HepG2 (cell line): Measurements from ENCODE around the gene ZNF557. TPM values are rescaled to one million over a fixed set of nuclear protein-coding genes. Genes with fewer than 3 reads are reported as not detected.

ENCODE experiments used
- ATAC-seq: fragments of 200-7000 bp; cut with Tn5 transposase; 3 replicates; pipeline ENCODE4 v1.9.1; 2020; ENCODE audit warnings: mild to moderate bottlenecking, moderate library complexity
- BruUV-seq: library from RNA; stranded (reverse); fragments of 400-500 nt; replicated peaks from 2 replicates; lab custom pipeline; 2021; lab: Mats Ljungman, UMichigan
- CTCF ChIA-PET: fragments of 300-600 bp; formaldehyde crosslinking; extraction: SDS; loops from one replicate; lab custom pipeline; 2021; ENCODE audit warnings: low total read pairs, inconsistent platforms, low intra/inter-chr PET ratio; lab: Yijun Ruan, JAX
- POLR2A ChIA-PET: fragments of 350-600 bp; sonication (Branson Sonifier 250); formaldehyde crosslinking; loops from one replicate; lab custom pipeline; 2020; ENCODE audit warnings: antibody characterized with exemption, inconsistent platforms; lab: Yijun Ruan, JAX
- DNase-seq: peaks from one replicate; pipeline ENCODE4 v3.0.0-alpha.2; 2015; ENCODE audit warnings: low spot score
- FAIRE-seq: peaks from 3 replicates; lab custom pipeline; 2011; peaks lifted over from hg19 to GRCh38; lab: Jason Lieb, UNC
- H2AFZ ChIP-seq: one replicate; pipeline ENCODE4 v1.6.1; 2011; ENCODE audit warnings: low read length, inconsistent platforms
- H3K27ac ChIP-seq: fragments of 300-600 bp; 3 replicates; pipeline ENCODE4 v1.8.0; 2011; ENCODE audit warnings: mixed run types, mild to moderate bottlenecking, mixed read lengths, low read length, inconsistent platforms; ENCODE audit not compliant: insufficient read depth; ENCODE audit errors: extremely low read length
- H3K27me3 ChIP-seq, 2 experiments: fragments of 200-600 bp in 1 of 2; 2 replicates in 1 of 2; 3 replicates in 1 of 2; pipeline versions ENCODE4 v1.6.0 to v1.8.0; 2011; ENCODE audit warnings: low read length in 2 of 2, mild to moderate bottlenecking in 2 of 2, moderate library complexity in 2 of 2, inconsistent platforms in 1 of 2; ENCODE audit not compliant: insufficient read depth in 2 of 2, control insufficient read depth in 1 of 2
- H3K36me3 ChIP-seq, 2 experiments: fragments of 200-600 bp in 1 of 2; replicated peaks in 1 of 2; 2 replicates in 1 of 2; 3 replicates in 1 of 2; pipeline versions ENCODE4 v1.5.1 to v1.8.0; 2011; ENCODE audit warnings: low read length in 2 of 2, inconsistent platforms in 1 of 2; ENCODE audit not compliant: insufficient read depth in 2 of 2, control insufficient read depth in 1 of 2
- H3K4me1 ChIP-seq: 2 replicates; pipeline ENCODE4 v1.5.1; 2012; ENCODE audit warnings: low read length, inconsistent platforms; ENCODE audit not compliant: insufficient read depth
- H3K4me2 ChIP-seq: 2 replicates; pipeline ENCODE4 v1.6.0; 2011; ENCODE audit warnings: low read depth, low read length, inconsistent platforms
- H3K4me3 ChIP-seq, 3 experiments: fragments of 200-600 bp in 1 of 3; sonication (generic), shearing (Covaris generic) in 1 of 3; replicated peaks in 1 of 3; 2 replicates each; pipeline ENCODE4 v1.5.1; 2011 to 2016; ENCODE audit warnings: low read length in 3 of 3, inconsistent platforms in 2 of 3, low read depth in 2 of 3, mild to moderate bottlenecking in 2 of 3, control low read depth in 1 of 3, mixed read lengths in 1 of 3; ENCODE audit not compliant: insufficient read depth in 1 of 3
- H3K79me2 ChIP-seq: one replicate; pipeline ENCODE4 v1.6.1; 2011; ENCODE audit warnings: low read length, inconsistent platforms; ENCODE audit not compliant: insufficient read depth
- H3K9ac ChIP-seq: 2 replicates; pipeline ENCODE4 v1.6.0; 2011; ENCODE audit warnings: mild to moderate bottlenecking, low read depth, low read length, inconsistent platforms; ENCODE audit not compliant: insufficient read depth
- H3K9me3 ChIP-seq: 2 replicates; pipeline ENCODE4 v1.5.1; 2012; ENCODE audit warnings: mild to moderate bottlenecking, low read length
- H4K20me1 ChIP-seq: 2 replicates; pipeline ENCODE4 v1.6.0; 2011; ENCODE audit warnings: inconsistent platforms, mild to moderate bottlenecking, low read length, moderate library complexity; ENCODE audit not compliant: insufficient read depth
- CHCHD3 ChIP-seq: sonication (generic); formaldehyde crosslinking; IDR thresholded peaks from 2 replicates; pipeline ENCODE4 v1.8.0; 2022; ENCODE audit warnings: mild to moderate bottlenecking, missing genetic modification reagents, moderate library complexity
- DR1 ChIP-seq: sonication (generic); formaldehyde crosslinking; IDR thresholded peaks from 2 replicates; pipeline ENCODE4 v1.8.0; 2021; ENCODE audit warnings: mild to moderate bottlenecking, missing genetic modification reagents, inconsistent platforms
- KLF16 ChIP-seq, 2 experiments: sonication (generic) in 1 of 2; formaldehyde crosslinking in 1 of 2; IDR thresholded peaks; 2 replicates each; pipeline versions ENCODE4 v1.6.1 to v1.8.0; 2016 to 2023; ENCODE audit warnings: missing genetic modification reagents in 2 of 2, missing compliant biosample characterization in 1 of 2
- NAIF1 ChIP-seq: sonication (generic); formaldehyde crosslinking; IDR thresholded peaks from 2 replicates; pipeline ENCODE4 v1.5.0; 2020; ENCODE audit warnings: mild to moderate bottlenecking, missing genetic modification reagents, borderline replicate concordance
- THYN1 ChIP-seq: sonication (generic); formaldehyde crosslinking; IDR thresholded peaks from 2 replicates; pipeline ENCODE4 v1.8.1; 2023; ENCODE audit warnings: low read depth, mild to moderate bottlenecking, moderate library complexity, missing genetic modification reagents, borderline replicate concordance
- TRIM24 ChIP-seq: sonication (generic); formaldehyde crosslinking; IDR thresholded peaks from 2 replicates; pipeline ENCODE4 v1.8.0; 2022; ENCODE audit warnings: mild to moderate bottlenecking, missing genetic modification reagents
- WGBS: methylation state at CpG from one replicate; pipeline ENCODE4 v1.1.6; 2017; ENCODE audit warnings: low lambda C conversion rate; 5-methylcytosine and 5-hydroxymethylcytosine counted together
- in situ Hi-C: cut with HindIII; loops from 2 replicates; pipeline ENCODE4 v1.10.0; 2017; ENCODE audit warnings: low pct_unique_long_range_greater_than_20kb; ENCODE audit not compliant: extremely low pct_ligation_motif_present
- intact Hi-C: fragments of 100-400 bp; cut with micrococcal nuclease; formaldehyde crosslinking; loops from one replicate; pipeline ENCODE4 v1.10.0; 2022; ENCODE audit not compliant: unreplicated experiment
- polyA plus RNA-seq, 8 experiments: library from polyadenylated mRNA; depleted of rRNA in 3 of 8; stranded (reverse) in 7 of 8; unstranded in 1 of 8; fragments of >200 nt; fragmentation: Illumina TruSeq in 4 of 8; extraction: Trizol in 4 of 8; gene quantifications; 2 replicates each; pipeline versions ENCODE4 v1.2.1 to v1.2.3, GENCODE V29; 2011 to 2016; ENCODE audit warnings: low read depth in 4 of 8, missing spikeins in 1 of 8, mixed read lengths in 1 of 8; ENCODE audit not compliant: insufficient read depth in 1 of 8
- total RNA-seq, 5 experiments: library from RNA; depleted of rRNA; stranded (reverse); fragments of >200 nt; fragmentation: Illumina TruSeq; extraction: Trizol; gene quantifications; 2 replicates each; pipeline ENCODE4 v1.2.3, GENCODE V29; 2016; ENCODE audit warnings: low read depth in 1 of 5
- TF ChIP-seq, protein P1 (sequence below): sonication (generic); formaldehyde crosslinking; conservative IDR thresholded peaks from 2 replicates; pipeline ENCODE4 v1.4.0; 2020; ENCODE audit warnings: mild to moderate bottlenecking, missing genetic modification reagents, moderate library complexity

Gene ZNF557
- total and polyA plus RNA-seq, 2 of the 13 experiments (the other 11 are each of a cell fraction or from before 2014, with no cell fraction given): 2.1 to 7.8 TPM

- intact Hi-C loops: no loop called here
- DNase-seq (no peak), ATAC-seq (no peak)
- POLR2A ChIA-PET: no interaction called here
- H3K27me3 ChIP-seq: no peaks in the 10 kb centered on the region; a peak in 1 of 5 replicates
- no peaks in the 10 kb centered on the region for H4K20me1 ChIP-seq
- no peak overlapping the region for H2AFZ ChIP-seq
- in situ Hi-C loops: no loop called here
- TF ChIP-seq TRIM24 (CRISPR knock-in tag): no peak
- no peak for TF ChIP-seq DR1 (CRISPR knock-in tag)
- no peak for TF ChIP-seq KLF16 (CRISPR knock-in tag; IDR thresholded peaks at IDR 0.05)
- TF ChIP-seq CHCHD3 (CRISPR knock-in tag): no peak
- TF ChIP-seq NAIF1 (CRISPR knock-in tag): no peak
- TF ChIP-seq, protein P1, sequence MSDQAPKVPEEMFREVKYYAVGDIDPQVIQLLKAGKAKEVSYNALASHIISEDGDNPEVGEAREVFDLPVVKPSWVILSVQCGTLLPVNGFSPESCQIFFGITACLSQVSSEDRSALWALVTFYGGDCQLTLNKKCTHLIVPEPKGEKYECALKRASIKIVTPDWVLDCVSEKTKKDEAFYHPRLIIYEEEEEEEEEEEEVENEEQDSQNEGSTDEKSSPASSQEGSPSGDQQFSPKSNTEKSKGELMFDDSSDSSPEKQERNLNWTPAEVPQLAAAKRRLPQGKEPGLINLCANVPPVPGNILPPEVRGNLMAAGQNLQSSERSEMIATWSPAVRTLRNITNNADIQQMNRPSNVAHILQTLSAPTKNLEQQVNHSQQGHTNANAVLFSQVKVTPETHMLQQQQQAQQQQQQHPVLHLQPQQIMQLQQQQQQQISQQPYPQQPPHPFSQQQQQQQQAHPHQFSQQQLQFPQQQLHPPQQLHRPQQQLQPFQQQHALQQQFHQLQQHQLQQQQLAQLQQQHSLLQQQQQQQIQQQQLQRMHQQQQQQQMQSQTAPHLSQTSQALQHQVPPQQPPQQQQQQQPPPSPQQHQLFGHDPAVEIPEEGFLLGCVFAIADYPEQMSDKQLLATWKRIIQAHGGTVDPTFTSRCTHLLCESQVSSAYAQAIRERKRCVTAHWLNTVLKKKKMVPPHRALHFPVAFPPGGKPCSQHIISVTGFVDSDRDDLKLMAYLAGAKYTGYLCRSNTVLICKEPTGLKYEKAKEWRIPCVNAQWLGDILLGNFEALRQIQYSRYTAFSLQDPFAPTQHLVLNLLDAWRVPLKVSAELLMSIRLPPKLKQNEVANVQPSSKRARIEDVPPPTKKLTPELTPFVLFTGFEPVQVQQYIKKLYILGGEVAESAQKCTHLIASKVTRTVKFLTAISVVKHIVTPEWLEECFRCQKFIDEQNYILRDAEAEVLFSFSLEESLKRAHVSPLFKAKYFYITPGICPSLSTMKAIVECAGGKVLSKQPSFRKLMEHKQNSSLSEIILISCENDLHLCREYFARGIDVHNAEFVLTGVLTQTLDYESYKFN (CRISPR knock-in tag): no peak
- TF ChIP-seq THYN1 (CRISPR knock-in tag): no peak
- TF ChIP-seq, all 625 proteins: peak for 0
- FAIRE-seq: no peak
- BruUV-seq: no TSS peak
- no peaks in the 10 kb centered on the region for H3K4me1 ChIP-seq
- CTCF ChIA-PET: no interaction called here
- WGBS: 78% methylated on average over 3 of the region's 3 CpGs
- no peak overlapping the region for H3K27ac ChIP-seq
- peaks cover 17% of the 10 kb centered on the region; the same call in 1 of the 2 replicates for H3K9me3 ChIP-seq
- no peak overlapping the region for H3K4me3 ChIP-seq
- H3K4me2 ChIP-seq: no peak overlapping the region
- H3K9ac ChIP-seq: no peak overlapping the region
- peaks cover 33 to 62% of the 10 kb centered on the region in 2 experiments for H3K36me3 ChIP-seq
- H3K79me2 ChIP-seq: no peaks in the 10 kb centered on the region
Observed at GRCh38 chr19:7124782-7125181, 55.3 kb downstream of the ZNF557 start.
